ENCODE results near the gene CYSTM1.

- no peak for TF ChIP-seq EZH2phosphoT487 (IDR thresholded peaks at IDR 0.05; ENCODE audit: borderline replicate concordance, low read depth, low read length)
- no peak for TF ChIP-seq CTCF (conservative IDR thresholded peaks at IDR 0.05; ENCODE audit: low read length)
These were observed 2.5 kb upstream of the CYSTM1 start for GRCh38 chr5:140172483-140172882.
